Parathyroid adenoma (tissue), 2 donors: ENCODE measurements around the gene CACNA1D.

Experiments
- H2AFZ ChIP-seq: fragments of 300-600 bp; sonication (generic); one replicate; pipeline ENCODE4 v1.7.0; 2017; ENCODE audit warnings: antibody characterized with exemption, mild to moderate bottlenecking
- H3K27ac ChIP-seq: fragments of 300-600 bp; sonication (generic); one replicate; pipeline ENCODE4 v1.7.0; 2017
- H3K27me3 ChIP-seq: fragments of 300-600 bp; sonication (generic); one replicate; pipeline ENCODE4 v1.7.0; 2017; ENCODE audit warnings: low read length; ENCODE audit not compliant: control insufficient read depth, insufficient read depth
- H3K36me3 ChIP-seq: fragments of 300-600 bp; sonication (generic); one replicate; pipeline ENCODE4 v1.7.0; 2017; ENCODE audit warnings: low read length; ENCODE audit not compliant: control insufficient read depth, insufficient read depth
- H3K4me1 ChIP-seq: fragments of 300-600 bp; sonication (generic); one replicate; pipeline ENCODE4 v1.7.0; 2017; ENCODE audit warnings: control low read depth
- H3K4me2 ChIP-seq: fragments of 300-600 bp; sonication (generic); one replicate; pipeline ENCODE4 v1.7.0; 2017; ENCODE audit warnings: low read length
- H3K4me3 ChIP-seq: fragments of 300-600 bp; sonication (generic); one replicate; pipeline ENCODE4 v1.7.0; 2017; ENCODE audit warnings: low read depth, low read length
- H3K79me2 ChIP-seq: fragments of 300-600 bp; sonication (generic); one replicate; pipeline ENCODE4 v1.7.0; 2017; ENCODE audit warnings: control low read depth
- H3K9ac ChIP-seq: fragments of 300-600 bp; sonication (generic); one replicate; pipeline ENCODE4 v1.7.0; 2017; ENCODE audit warnings: mild to moderate bottlenecking
- H3K9me3 ChIP-seq: fragments of 300-600 bp; sonication (generic); one replicate; pipeline ENCODE4 v1.7.0; 2017; ENCODE audit warnings: low read length; ENCODE audit not compliant: control insufficient read depth
- TF ChIP-seq, protein P1 (sequence below): fragments of 300-600 bp; sonication (generic); IDR thresholded peaks from one replicate; pipeline ENCODE4 v1.7.0; 2017; ENCODE audit warnings: antibody characterized with exemption, mild to moderate bottlenecking
- donor health status: primary hyperparathyroidism.

Gene CACNA1D

GRCh38 chr3:53773611-53774368 lies 279.4 kb downstream of the CACNA1D start:
- Histone ChIP-seq H3K36me3 (no peaks in the 10 kb centered on the region), H3K4me1 (peaks cover 4% of the 10 kb centered on the region)

GRCh38 chr3:53774414-53774813 lies 280.0 kb downstream of the CACNA1D start:
- Histone ChIP-seq H3K9me3 (no peaks in the 10 kb centered on the region), H2AFZ (no peak overlapping the region), H3K79me2 (no peaks in the 10 kb centered on the region), H3K9ac (no peak overlapping the region), H3K4me1 (peaks cover 4% of the 10 kb centered on the region), H3K36me3 (no peaks in the 10 kb centered on the region), H3K4me3 (no peak overlapping the region), H3K27me3 (no peaks in the 10 kb centered on the region), H3K4me2 (no peak overlapping the region), H3K27ac (no peak overlapping the region)
- TF ChIP-seq, protein P1, sequence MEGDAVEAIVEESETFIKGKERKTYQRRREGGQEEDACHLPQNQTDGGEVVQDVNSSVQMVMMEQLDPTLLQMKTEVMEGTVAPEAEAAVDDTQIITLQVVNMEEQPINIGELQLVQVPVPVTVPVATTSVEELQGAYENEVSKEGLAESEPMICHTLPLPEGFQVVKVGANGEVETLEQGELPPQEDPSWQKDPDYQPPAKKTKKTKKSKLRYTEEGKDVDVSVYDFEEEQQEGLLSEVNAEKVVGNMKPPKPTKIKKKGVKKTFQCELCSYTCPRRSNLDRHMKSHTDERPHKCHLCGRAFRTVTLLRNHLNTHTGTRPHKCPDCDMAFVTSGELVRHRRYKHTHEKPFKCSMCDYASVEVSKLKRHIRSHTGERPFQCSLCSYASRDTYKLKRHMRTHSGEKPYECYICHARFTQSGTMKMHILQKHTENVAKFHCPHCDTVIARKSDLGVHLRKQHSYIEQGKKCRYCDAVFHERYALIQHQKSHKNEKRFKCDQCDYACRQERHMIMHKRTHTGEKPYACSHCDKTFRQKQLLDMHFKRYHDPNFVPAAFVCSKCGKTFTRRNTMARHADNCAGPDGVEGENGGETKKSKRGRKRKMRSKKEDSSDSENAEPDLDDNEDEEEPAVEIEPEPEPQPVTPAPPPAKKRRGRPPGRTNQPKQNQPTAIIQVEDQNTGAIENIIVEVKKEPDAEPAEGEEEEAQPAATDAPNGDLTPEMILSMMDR = no peak

More at GRCh38 chr3:53773611-53774368, 279.4 kb downstream of the CACNA1D start:
- Histone ChIP-seq H3K4me2 (no peak overlapping the region), H3K9me3 (no peaks in the 10 kb centered on the region), H2AFZ (no peak overlapping the region), H3K27me3 (no peaks in the 10 kb centered on the region), H3K4me3 (no peak overlapping the region), H3K27ac (no peak overlapping the region), H3K79me2 (no peaks in the 10 kb centered on the region), H3K9ac (no peak overlapping the region)
- TF ChIP-seq, protein P1 = no peak

DNA sequence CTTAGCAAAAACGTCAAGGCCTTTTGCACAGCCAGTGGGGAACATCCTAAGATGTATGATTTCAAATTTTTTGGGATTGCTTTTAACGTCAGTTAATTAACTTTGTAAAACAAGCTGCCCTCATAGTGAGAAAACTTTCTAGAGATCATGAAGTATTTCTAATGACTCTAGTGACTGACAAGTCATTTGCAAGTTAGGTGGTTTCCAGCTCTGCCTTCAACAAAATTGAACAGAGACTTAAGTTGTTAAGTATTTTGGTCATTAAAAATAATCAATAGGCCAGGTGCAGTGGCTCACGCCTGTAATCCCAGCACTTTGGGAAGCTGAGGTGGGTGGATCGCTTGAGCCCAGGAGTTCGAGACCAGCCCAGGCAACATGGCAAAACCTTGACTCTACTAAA lies 280.6 kb downstream of the CACNA1D start:
- Histone ChIP-seq H3K79me2 (no peaks in the 10 kb centered on the region), H3K36me3 (no peaks in the 10 kb centered on the region), H3K9me3 (no peaks in the 10 kb centered on the region), H3K4me1 (peaks cover 4% of the 10 kb centered on the region), H3K4me3 (no peak overlapping the region), H2AFZ (no peak overlapping the region), H3K9ac (no peak overlapping the region), H3K27me3 (no peaks in the 10 kb centered on the region), H3K4me2 (no peak overlapping the region), H3K27ac (no peak overlapping the region)
- TF ChIP-seq, protein P1 = no peak

- no peak overlapping the region for H3K9ac ChIP-seq
- no peaks in the 10 kb centered on the region for H3K9me3 ChIP-seq
- H2AFZ ChIP-seq = no peak overlapping the region
- H3K27me3 ChIP-seq = no peaks in the 10 kb centered on the region
- peaks cover 4% of the 10 kb centered on the region for H3K4me1 ChIP-seq
- TF ChIP-seq, protein P1 = no peak
- H3K27ac ChIP-seq = no peak overlapping the region
- H3K36me3 ChIP-seq = no peaks in the 10 kb centered on the region
- no peaks in the 10 kb centered on the region for H3K79me2 ChIP-seq
- H3K4me3 ChIP-seq = no peak overlapping the region
- no peak overlapping the region for H3K4me2 ChIP-seq
Observed at GRCh38 chr3:53775834-53776251, 281.4 kb downstream of the CACNA1D start.
